Right lobe of liver (tissue), 6 donors: Measurements from ENCODE around the gene RNF13. TPM values are rescaled to one million over a fixed set of nuclear protein-coding genes. Genes with fewer than 3 reads are reported as not detected.

Experiments used
- ATAC-seq, 4 donors: fragments of 200-7000 bp; cut with Tn5 transposase; one replicate each; pipeline ENCODE4 v1.9.1; 2020; ENCODE audit warnings: mild to moderate bottlenecking in 4 of 4, moderate library complexity in 4 of 4
- DNase-seq, 3 donors: peaks; one replicate each; pipeline ENCODE4 v3.0.0-alpha.2; 2020
- H3K27ac ChIP-seq, 3 donors: fragments of 200-600 bp; one replicate each; pipeline ENCODE4 v1.8.0; 2022
- H3K27me3 ChIP-seq, 2 donors: fragments of 200-600 bp; one replicate each; pipeline ENCODE4 v1.8.0; 2022
- H3K36me3 ChIP-seq, 4 donors: fragments of 200-600 bp; sonication (generic) in 1 of 4; one replicate each; pipeline versions ENCODE4 v1.5.1 to v1.8.0; 2017 to 2022; ENCODE audit warnings: control low read depth in 1 of 4
- H3K4me1 ChIP-seq, 4 donors: fragments of 200-600 bp; sonication (generic) in 1 of 4; one replicate each; pipeline versions ENCODE4 v1.5.1 to v1.8.0; 2017 to 2022; ENCODE audit warnings: control low read depth in 1 of 4
- H3K4me3 ChIP-seq, 3 donors: fragments of 200-600 bp; one replicate each; pipeline ENCODE4 v1.8.0; 2022
- H3K9me3 ChIP-seq, 4 donors: fragments of 200-600 bp; sonication (generic) in 1 of 4; one replicate each; pipeline versions ENCODE4 v1.5.1 to v1.8.0; 2017 to 2022; ENCODE audit warnings: control low read depth in 1 of 4
- CTCF ChIP-seq, 4 donors: fragments of 200-600 bp in 3 of 4; fragments of 450-650 bp in 1 of 4; IDR thresholded peaks; one replicate each; pipeline versions ENCODE4 v1.5.1 to v1.8.0; 2016 to 2022; ENCODE audit warnings: antibody characterized with exemption in 4 of 4, mild to moderate bottlenecking in 2 of 4
- POLR2A ChIP-seq: fragments of 450-650 bp; IDR thresholded peaks from one replicate; pipeline ENCODE4 v1.6.1; 2017; ENCODE audit warnings: antibody characterized with exemption, mild to moderate bottlenecking
- WGBS: methylation state at CpG from one replicate; pipeline ENCODE4 v1.1.6; 2018; ENCODE audit warnings: low coverage, low lambda C conversion rate; ENCODE audit not compliant: insufficient coverage; ENCODE audit errors: missing lambda C conversion rate; 5-methylcytosine and 5-hydroxymethylcytosine counted together
- intact Hi-C, 2 donors: fragments of 100-400 bp; cut with DNase I; formaldehyde crosslinking; loops; one replicate each; pipeline versions ENCODE4 v1.11.2 to v1.14.1; 2022
- total RNA-seq, 6 experiments: library from RNA; depleted of rRNA in 2 of 6; stranded (reverse); fragments of >200 nt in 2 of 6; fragmentation: NEBNext Ultra II Directional in 3 of 6; extraction: Animal tissue kit (Norgen Biotek cat#: 25700) in 3 of 6; gene quantifications; one replicate each; pipeline versions ENCODE4 v1.1.0 to v1.2.4, GENCODE V29; 2016 to 2023
- donor health status: DM: no; HTN: yes; CAD: no.
- donor health status: DM: no; HTN: no; CAD: no.
- donor health status: DM: no; HTN: no; CAD: no.
- donor health status: DM: no; HTN: yes; CAD: no.
- donor health status: DM: no; HTN: yes; CAD: no.

The RNF13 gene
- total RNA-seq, 6 experiments from 2014 or later, result 45.0 to 55.6 (median 47.5) TPM

- no peak for DNase-seq
- Histone ChIP-seq H3K4me1 (no peaks in the 10 kb centered on the region), H3K27ac (no peak overlapping the region), H3K9me3 (no peaks in the 10 kb centered on the region), H3K27me3 (no peaks in the 10 kb centered on the region), H3K4me3 (no peak overlapping the region), H3K36me3 (no peaks in the 10 kb centered on the region)
- intact Hi-C loops, result no loop called here
- TF ChIP-seq POLR2A, result no peak
- no peak for TF ChIP-seq CTCF (IDR thresholded peaks at IDR 0.05)
- no peak for ATAC-seq
- 72% methylated on average over 2 of the region's 2 CpGs for WGBS
These were observed 176.3 kb downstream of the RNF13 start for GRCh38 chr3:149989307-149989706.

- H3K4me3 ChIP-seq, result no peak overlapping the region
- DNase-seq (no peak), ATAC-seq (no peak)
- no peaks in the 10 kb centered on the region for H3K4me1 ChIP-seq
- intact Hi-C loops, result no loop called here
- H3K9me3 ChIP-seq, result no peaks in the 10 kb centered on the region
- whole genome bisulfite sequencing, result 85% methylated on average over 1 of the region's 1 CpG
- TF ChIP-seq CTCF (IDR thresholded peaks at IDR 0.05), result no peak
- no peak for TF ChIP-seq POLR2A
- no peaks in the 10 kb centered on the region for H3K27me3 ChIP-seq
- H3K27ac ChIP-seq, result no peak overlapping the region
- no peaks in the 10 kb centered on the region for H3K36me3 ChIP-seq
These were observed 177.5 kb downstream of the RNF13 start for GRCh38 chr3:149990423-149990948.

- ATAC-seq (no peak), DNase-seq (no peak)
- H3K9me3 ChIP-seq, result no peaks in the 10 kb centered on the region
- H3K27ac ChIP-seq, result no peak overlapping the region
- no peaks in the 10 kb centered on the region for H3K36me3 ChIP-seq
- TF ChIP-seq CTCF (IDR thresholded peaks at IDR 0.05), result no peak
- TF ChIP-seq POLR2A, result no peak
- no peaks in the 10 kb centered on the region for H3K4me1 ChIP-seq
- intact Hi-C loops, result no loop called here
- WGBS, result 80% methylated on average over 4 of the region's 4 CpGs
- no peaks in the 10 kb centered on the region for H3K27me3 ChIP-seq
- H3K4me3 ChIP-seq, result no peak overlapping the region
These were observed 179.5 kb downstream of the RNF13 start for GRCh38 chr3:149992416-149993058.

- TF ChIP-seq CTCF (IDR thresholded peaks at IDR 0.05) (no peak), POLR2A (no peak)
- intact Hi-C loops, result no loop called here
- no peak overlapping the region for H3K4me3 ChIP-seq
- H3K4me1 ChIP-seq, result no peaks in the 10 kb centered on the region
- H3K9me3 ChIP-seq, result no peaks in the 10 kb centered on the region
- 78% methylated on average over 1 of the region's 1 CpG for WGBS
- H3K36me3 ChIP-seq, result no peaks in the 10 kb centered on the region
- ATAC-seq, result no peak
- no peaks in the 10 kb centered on the region for H3K27me3 ChIP-seq
- no peak overlapping the region for H3K27ac ChIP-seq
- no peak for DNase-seq
These were observed 185.9 kb downstream of the RNF13 start for GRCh38 chr3:149998946-149999345.
